ENCODE measurements around the gene MPLKIP. TPM values are rescaled to one million over a fixed set of nuclear protein-coding genes. Genes with fewer than 3 reads are reported as not detected.
"Not testable (repeated sequence)": the region's sequence is repeated elsewhere in the genome, so short reads cannot be mapped to it uniquely, and the experiment has no call there.

MPLKIP gene
- 13.2 and 21.3 TPM in 2 replicates for total RNA-seq

DNA sequence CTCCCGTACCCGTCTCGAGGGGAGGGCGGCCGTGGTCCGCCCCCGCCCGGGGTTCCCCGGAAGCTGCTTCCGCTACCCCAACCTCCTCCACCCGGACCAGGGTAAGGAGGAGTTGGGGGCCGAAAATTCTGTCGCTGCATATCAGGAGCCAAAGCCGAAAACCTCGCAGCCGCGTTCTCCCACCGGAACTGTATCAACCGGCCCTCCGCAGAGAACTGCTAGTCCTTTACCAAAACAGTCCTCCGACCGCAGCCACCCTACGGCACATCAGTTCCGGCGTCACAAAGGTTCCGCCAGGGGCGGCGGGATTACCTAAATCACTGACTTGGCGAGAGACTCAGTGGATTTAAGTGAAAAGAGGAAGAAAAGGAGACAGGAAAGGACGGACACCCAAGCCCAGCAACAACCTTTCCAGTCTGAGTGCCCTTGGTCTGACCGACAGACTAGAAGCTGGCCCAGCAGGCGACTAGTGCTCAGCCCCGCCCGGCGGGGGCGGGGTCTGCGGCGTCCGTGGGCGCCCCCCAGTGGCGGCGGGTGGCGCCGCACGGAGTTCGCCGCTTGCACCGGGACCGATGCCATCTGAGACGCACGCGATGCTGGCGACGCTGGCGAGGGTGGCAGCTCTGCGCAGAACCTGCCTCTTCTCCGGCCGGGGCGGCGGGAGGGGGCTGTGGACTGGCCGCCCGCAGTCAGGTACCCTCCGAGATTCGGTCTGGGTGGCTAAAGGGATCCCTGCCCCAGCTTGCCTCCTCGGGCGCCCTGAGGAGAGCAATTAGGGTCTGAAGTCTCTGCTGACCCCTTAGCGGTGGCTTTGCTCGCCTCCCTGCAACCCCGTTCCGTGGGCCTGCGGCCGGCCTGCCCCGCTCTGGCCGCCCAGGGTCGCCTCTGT is at the start of gene MPLKIP, which contains the start of gene SUGCT:
Gene MPLKIP, minus strand, starts transcription at position 195 of the 889 bp plus-strand sequence. Its CDS starts 55 bp downstream, at position 140.
Gene SUGCT, plus strand, starts transcription at position 578 of the 889 bp plus-strand sequence.
- peak; percentile 63 for DNase-seq (ENCODE audit: low read depth)

DNA sequence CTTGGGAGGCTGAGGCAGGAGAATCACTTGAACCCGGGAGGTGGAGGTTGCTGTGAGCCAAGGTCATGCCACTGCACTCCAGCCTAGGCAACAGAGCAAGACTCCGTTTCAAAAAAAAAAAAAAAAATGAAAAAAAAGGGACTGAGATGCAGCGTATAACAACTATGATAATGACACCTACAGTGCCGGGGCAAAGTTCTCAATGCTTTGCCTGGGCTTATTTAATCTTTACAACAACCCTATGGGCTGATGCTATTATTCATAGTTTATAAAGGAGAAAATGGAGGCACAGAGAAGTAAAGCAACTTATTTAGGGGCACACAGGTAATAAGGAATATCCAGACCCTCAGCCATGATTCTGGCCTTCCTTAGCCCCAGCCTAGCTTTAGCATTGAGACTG is 48.0 kb upstream of the MPLKIP start:
- no peak for DNase-seq (ENCODE audit: low read depth)

DNA sequence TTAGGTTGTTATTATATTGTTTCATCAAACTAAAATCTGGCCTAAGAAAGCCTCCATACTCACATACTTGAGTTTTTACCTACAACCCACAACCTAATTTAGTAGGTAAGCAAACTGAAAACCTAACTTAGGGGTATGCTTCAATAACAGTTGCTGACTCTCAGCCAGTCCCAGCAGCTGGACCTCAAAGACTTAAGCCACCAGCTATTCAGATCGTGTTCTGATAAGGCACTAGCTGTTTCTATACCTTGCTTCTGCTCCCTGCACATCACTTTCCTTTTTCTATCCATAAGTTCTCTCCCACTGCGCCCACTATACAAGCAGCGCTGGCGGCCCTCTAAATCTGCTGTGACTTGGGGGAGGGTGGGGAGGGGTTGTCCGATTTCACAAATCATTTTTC is 42.6 kb upstream of the MPLKIP start:
- DNase-seq (ENCODE audit: low read depth), result no peak

DNA sequence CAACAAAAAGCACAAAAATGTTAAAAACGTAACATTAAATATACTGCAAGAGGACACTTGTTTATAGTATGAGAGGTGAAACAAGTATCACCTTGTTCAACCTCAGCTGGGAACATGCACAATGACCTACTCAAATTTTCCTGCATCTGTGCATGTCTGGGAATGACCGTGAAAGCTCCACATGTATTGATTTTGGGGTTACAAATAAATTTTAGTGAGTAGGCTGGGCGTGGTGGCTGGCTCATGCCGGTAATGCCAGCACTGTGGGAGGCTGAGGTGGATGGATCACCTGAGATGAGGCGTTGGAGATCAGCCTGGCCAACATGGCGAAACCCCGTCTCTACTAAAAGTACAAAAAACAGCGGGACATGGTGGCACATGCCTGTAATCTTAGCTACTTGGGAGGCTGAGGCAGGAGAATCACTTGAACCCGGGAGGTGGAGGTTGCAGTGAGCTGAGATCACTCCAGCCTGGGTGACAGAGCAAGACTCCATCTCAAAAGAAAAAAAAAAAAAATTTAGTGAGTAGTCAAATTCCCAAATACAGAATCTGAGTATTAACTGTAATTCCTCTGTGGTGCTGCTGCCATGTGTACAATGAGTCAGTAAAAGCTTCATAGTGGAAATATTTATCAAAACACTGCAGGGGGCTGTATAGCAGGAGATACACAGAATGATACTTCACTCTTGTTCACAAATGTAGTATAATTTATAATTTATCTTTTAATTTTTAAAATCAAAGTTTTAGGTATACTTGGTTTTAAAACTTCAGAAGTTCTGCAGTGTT is 41.5 kb upstream of the MPLKIP start:
- DNase-seq (ENCODE audit: low read depth), result no peak

DNA sequence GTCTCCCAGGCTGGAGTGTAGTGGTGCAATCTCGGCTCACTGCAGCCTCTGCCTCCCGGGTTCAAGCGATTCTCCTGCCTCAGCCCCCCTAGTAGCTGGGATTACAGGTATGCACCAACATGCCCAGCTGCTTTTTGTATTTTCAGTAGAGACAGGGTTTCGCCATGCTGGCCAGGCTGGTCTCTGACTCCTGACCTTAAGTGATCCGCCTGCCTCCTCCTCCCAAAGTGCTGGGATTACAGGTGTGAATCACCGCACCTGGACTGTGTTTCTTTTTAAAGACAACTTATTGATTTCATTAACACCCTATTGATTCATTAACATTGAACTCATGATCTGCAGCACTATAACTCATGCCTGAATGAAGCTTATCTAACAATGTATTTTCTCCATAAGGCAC is 40.8 kb upstream of the MPLKIP start:
- not testable (repeated sequence) for DNase-seq (ENCODE audit: low read depth)

DNA sequence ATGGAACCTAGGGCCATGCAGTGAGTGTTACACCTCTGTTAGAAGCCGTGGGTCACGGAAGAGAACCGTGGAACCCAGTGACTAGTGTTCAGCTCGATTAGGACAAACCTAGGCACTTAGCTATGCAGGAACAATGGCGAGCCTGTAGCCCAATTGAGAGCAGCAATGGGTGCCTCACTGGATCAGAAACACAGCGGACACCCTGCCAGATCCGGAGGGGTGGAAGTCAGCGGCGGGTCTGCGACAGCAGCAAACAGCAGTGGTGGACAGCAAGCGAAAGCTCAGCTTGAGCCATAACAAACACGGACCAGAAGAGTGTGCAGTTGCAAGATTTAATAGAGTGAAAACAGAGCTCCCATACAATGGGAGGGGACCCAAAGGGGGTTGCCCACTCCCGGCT is 38.7 kb upstream of the MPLKIP start:
- DNase-seq (ENCODE audit: low read depth), result not testable (repeated sequence)

DNA sequence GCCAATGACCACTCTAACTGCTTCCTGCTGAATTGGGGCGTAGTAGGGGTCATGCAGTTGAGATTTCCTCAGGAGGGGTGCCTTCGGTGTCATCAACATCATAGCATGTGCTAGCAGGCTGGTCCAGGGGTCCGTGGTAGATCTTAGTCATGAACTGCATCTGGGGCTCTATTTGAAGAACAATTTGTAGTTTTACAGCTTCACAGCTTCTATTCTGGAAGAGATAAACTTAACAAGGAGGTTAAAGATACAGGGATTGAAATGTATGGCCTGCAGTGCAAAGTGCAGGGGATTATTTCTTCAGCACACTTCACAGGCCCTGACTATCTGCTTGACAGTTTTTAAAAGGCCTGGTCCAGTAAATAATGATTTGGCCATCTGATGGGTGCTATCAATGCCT is 33.8 kb upstream of the MPLKIP start:
- DNase-seq (ENCODE audit: low read depth), result not testable (repeated sequence)

DNA sequence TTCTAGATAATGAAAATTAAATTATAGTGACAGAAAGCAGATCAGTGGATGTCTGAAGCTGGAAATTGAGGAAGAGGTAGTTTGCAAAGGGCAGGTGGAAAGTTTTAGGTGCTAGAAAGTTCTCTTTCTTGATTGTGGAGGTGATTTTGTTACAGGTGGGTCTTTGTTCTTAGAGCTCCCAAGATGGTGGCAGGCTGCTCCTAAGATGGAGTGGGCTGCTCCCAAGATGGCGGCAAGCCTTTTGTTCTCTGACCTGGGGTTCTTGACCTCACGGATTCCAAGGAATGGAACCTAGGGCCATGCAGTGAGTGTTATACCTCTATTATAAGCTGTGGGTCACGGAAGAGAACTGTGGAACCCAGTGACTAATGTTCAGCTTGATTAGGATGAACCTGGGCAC is 32.9 kb upstream of the MPLKIP start:
- no peak for DNase-seq (ENCODE audit: low read depth)

DNA sequence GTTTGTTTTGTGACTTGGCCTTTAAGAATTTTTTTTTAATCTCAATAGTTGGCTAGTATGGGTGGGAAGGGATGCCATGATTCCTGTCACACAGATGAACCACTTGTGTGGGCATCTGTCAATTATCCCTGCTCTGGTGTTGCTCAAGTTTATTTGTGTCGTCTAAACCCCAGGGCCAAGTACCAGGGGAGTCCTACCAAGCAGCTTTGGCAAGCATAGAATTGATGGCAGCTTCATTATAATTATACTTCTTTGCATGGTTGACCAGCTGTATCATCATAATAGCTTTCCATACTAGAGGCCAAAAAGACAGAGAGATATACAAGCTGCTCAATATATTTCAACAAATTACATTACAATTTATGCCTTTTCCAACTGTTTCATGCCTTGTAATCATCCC is 30.8 kb upstream of the MPLKIP start:
- DNase-seq (ENCODE audit: low read depth), result no peak

DNA sequence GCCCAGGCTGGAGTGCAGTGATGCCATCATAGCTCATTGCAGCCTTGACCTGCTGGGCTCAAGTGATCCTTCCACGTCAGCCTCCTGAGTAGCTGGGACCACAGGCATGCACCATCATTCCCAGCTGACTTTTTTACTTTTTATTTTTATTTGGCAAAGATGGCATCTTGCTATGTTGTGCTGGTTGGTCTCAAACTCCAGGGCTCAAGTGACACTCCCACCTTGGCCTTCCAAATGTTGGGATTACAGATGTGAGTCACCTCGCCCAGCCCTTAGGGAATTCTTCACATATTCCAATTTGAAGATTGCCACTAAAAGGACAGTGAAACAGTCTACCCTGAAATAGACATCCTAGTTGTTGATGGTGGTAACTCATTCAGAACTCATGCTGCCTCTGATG is 28.1 kb upstream of the MPLKIP start:
- no peak for DNase-seq (ENCODE audit: low read depth)

DNA sequence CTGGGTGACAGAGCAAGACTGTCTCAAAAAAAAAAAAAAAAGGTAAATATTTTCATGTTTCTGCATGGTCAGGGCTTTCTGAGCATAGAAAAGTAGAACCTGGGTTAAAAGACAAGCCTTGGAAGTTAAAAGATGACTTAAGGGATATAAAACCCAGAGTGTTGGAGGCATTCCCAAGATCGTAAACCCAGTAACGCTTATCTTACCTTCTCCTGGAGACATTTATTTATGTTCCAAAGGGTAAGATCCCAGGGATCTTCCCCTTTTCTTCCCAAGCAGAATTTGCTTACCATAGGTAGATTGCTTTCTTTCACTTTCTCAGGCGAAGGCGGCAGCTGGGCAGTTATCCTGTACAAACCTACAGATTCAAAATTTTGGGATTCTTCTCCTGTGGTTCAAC is 22.6 kb upstream of the MPLKIP start:
- peak; percentile 47 for DNase-seq (ENCODE audit: low read depth)

DNA sequence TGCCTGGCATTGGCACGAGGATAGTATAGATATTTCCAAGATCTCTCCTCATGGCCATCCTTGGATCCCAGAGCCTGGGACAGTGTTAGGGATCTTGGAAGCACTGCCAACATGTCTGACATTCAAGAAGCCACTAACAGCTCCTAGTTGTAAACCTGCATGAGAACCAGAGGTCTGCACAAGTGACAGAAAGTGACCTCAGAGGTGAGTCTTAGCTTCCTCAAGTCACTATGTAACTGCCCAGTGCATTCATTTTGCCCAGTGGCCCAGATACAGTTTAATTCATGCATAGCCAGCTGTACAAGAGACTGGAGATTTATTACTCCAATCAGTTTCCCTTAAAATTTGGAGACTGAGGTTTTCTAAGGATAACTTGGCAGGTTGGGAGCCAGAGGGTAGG is 17.1 kb upstream of the MPLKIP start:
- peak; percentile 34 for DNase-seq (ENCODE audit: low read depth)

DNA sequence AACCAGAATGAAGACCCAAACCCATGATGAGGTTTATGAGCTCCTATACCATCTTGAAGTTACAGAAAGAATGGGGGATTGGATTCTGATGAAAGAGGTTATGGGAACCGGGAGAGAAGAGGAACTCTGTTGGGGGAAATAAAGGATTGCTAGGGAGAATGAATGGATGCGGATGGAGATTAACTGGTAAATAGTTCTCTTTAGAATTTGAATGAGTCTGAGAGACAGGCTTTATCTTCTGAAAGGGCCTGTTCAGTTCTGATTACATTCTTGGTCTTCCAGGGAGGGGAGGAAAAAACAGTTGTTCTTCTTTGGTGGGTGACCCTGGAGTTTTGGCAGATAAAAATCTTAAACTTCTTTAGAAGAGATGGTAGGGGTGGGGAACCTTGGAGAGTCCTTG is 14.2 kb upstream of the MPLKIP start:
- no peak for DNase-seq (ENCODE audit: low read depth)

DNA sequence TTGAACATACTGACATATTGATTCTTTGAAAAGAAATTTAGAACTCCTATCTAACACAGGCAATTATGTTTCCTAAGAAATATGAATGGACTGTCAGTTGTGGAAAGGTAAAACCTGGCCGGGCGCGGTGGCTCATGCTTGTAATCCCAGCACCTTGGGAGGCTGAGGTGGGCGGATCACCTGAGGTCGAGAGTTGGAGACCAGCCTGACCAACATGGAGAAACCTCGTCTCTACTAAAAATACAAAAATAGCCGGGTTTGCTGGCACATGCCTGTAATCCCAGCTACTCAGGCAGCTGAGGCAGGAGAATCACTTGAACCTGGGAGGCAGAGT is 13.8 kb upstream of the MPLKIP start:
- not testable (repeated sequence) for DNase-seq (ENCODE audit: low read depth)

DNA sequence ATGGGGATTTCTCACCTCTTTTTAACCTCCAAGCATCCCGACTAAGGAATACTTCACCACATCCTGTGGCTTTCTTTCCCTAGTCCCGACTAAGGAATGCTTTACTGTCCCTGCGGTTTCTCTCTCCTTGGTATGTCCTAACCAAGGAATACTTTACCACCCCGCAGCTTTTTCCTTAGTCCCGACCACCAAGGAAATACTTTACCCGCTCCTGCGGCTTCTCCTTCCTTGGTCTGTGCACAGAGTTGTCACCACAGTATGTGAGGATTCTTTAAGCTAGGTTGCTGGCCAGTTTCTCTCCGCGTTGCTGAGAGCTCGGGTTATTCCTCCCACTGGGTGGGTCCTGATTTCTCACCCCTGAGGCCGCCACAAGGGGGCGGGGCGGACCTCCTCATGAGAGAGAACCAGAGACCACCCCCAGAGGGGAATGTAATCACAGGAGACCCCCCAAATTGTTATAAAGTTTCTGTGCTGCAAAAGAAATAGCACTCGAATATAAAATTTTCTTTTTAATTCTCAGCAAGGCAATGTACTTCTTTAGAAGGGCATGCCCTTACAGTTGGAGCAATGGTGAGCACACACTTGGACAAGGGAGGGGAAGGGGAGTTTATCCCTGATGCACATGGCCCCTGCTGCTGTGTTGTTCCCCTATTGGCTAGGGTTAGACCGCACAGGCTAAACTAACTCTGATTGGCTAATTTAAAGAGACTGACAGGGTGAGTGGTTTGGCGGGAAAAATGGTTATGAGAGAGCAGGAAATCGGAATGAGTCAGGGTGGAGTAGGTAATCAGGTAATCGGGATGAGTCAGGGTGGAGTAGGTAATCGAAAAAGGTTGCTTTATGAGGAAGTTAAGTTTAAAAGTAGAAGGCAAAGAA is 13.2 kb upstream of the MPLKIP start:
- no peak for DNase-seq (ENCODE audit: low read depth)

DNA sequence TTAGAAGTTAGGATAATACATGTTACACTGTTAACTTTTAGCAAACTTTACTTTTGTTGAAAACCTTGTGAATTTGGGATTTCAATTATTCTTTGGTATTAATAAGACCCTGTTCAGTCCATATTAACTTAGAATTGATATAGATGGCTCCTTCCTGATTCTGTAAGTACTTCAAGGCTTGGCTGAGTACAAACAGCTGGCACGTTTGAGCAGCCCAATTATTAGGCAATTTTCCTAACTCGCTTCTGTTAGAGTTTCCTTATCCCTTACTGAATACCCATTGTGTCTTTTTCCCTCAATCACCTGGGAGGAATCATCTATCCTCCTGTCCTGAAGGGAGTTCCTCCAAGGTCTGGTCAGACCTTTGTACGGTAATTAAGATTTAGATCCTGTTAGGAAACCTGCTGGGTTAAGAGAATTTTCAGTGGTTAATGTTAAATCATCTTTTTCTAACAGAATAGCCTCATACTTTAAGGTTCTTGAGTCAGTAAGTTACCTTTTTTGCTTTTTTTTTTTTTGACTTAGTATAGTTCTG is 11.2 kb upstream of the MPLKIP start:
- DNase-seq (ENCODE audit: low read depth), result not testable (repeated sequence)

DNA sequence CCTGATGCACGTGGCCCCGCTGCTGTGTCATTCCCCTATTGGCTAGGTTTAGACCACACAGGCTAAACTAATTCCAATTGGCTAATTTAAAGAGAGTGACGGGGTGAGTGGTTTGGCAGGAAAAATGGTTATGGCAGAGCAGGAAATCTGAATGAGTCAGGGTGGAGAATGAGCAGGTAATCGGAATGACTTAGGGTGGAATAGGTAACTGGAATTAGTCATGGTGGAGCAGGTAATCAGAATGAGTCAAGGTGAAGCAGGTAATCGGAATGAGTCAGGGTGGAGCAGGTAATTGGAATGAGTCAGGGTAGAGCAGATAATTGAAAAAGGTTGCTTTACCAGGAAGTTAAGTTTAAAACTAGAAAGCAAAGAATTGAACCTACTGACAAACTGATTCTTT is 7.5 kb upstream of the MPLKIP start:
- DNase-seq (ENCODE audit: low read depth), result peak; percentile 44

DNA sequence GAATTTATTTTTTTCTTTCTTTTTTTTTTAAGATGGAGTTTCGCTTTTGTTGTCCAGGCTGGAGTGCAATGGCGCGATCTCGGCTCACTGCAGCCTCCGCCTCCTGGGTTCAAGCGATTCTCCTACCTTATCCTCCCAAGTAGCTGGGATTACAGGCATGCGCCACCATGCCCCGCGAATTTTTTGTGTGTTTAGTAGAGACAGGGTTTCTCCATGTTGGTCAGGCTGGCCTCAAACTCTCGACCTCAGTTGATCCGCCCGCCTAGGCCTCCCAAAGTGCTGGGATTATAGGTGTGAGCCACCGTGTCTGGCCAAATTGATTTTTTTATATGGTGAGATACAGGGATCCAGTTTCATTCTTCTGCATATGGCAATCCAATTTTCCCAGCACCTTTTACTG is 5.5 kb upstream of the MPLKIP start:
- not testable (repeated sequence) for DNase-seq (ENCODE audit: low read depth)

DNA sequence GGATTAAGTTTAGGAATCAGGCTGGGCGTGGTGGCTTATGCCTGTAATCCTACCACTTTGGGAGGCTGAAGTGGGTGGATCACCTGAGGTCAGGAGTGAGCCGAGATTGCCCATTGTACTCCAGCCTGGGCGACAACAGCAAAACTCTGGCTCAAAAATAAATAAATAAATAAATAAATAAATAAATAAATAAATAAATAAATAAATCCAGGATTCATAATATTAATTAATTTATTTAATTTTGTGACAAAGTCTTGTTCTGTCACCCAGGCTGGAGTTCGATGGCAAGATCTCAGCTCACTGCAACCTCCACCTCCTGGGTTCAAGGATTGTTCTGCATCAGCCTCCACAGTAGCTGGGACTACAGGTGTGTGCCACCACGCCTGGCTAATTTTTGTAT is 4.6 kb upstream of the MPLKIP start:
- no peak for DNase-seq (ENCODE audit: low read depth)

DNA sequence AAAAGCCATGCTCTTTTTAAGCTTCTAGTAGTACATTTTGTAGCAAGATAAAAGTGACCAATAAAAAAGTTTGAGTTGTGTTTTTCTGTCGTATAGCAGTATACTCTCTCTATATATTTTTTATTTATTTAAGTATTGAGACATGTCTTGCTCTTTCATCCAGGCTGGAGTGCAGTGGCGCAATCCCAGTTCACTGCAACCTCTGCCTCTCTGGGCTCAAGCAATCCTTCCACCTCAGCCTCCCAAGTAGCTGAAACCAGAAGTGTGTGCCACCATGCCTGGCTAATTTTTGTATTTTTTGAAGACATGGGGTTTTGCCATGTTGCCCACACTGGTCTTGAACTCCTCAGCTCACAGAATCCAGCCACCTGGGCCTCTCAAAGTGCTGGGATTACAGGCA is 3.1 kb upstream of the MPLKIP start:
- DNase-seq (ENCODE audit: low read depth), result no peak

DNA sequence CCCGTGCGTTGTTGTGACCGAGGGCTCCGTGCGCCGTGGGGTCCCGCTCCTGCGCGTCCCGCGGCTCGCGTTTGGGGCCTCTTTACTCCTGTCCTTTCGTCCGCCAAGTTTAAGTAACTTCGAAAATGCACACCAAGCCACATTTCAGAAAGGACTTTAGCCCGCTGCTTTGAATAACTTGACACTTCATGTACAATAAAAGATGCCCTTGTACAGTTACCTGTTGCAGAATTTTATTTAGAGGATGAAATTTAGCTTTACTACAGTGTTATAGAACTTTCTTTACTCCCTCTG is 842 bp upstream of the MPLKIP start:
- DNase-seq (ENCODE audit: low read depth), result no peak
